Urinary bladder (tissue), 4 donors: ENCODE results near the gene C19orf44. TPM values are rescaled to one million over a fixed set of nuclear protein-coding genes. Genes with fewer than 3 reads are reported as not detected.

Source experiments
- DNase-seq: peaks from one replicate; pipeline ENCODE4 v3.0.0-alpha.2; 2015; ENCODE audit errors: extremely low spot score
- H3K27ac ChIP-seq: one replicate; pipeline ENCODE4 v1.5.1; 2013; ENCODE audit warnings: low read depth, mild to moderate bottlenecking, moderate library complexity
- H3K36me3 ChIP-seq: one replicate; pipeline ENCODE4 v1.6.1; 2013; ENCODE audit warnings: mild to moderate bottlenecking, moderate library complexity; ENCODE audit not compliant: insufficient read depth
- H3K4me1 ChIP-seq: one replicate; pipeline ENCODE4 v1.6.1; 2013; ENCODE audit warnings: mild to moderate bottlenecking, moderate library complexity; ENCODE audit not compliant: insufficient read depth
- H3K4me3 ChIP-seq: one replicate; pipeline ENCODE4 v1.5.1; 2013; ENCODE audit warnings: low read depth, low read length
- WGBS: extraction: QIAGEN DNeasy Blood & Tissue Kit; methylation state at CpG from one replicate; pipeline ENCODE4 v1.1.7; 2013; 5-methylcytosine and 5-hydroxymethylcytosine counted together
- polyA plus RNA-seq: library from polyadenylated mRNA; stranded (reverse); fragments of 200-250 nt; gene quantifications from one replicate; pipeline ENCODE4 v1.2.3, GENCODE V29; 2013
- total RNA-seq: library from RNA; depleted of rRNA; stranded (reverse); fragments of >200 nt; gene quantifications from one replicate; pipeline ENCODE4 v1.2.3, GENCODE V29; 2014
- donor health status: healthy with polysubstance abuse.
- donor health status: healthy.

The C19orf44 gene
- total and polyA plus RNA-seq, 2 donors, result 4.7 to 6.2 TPM

DNA sequence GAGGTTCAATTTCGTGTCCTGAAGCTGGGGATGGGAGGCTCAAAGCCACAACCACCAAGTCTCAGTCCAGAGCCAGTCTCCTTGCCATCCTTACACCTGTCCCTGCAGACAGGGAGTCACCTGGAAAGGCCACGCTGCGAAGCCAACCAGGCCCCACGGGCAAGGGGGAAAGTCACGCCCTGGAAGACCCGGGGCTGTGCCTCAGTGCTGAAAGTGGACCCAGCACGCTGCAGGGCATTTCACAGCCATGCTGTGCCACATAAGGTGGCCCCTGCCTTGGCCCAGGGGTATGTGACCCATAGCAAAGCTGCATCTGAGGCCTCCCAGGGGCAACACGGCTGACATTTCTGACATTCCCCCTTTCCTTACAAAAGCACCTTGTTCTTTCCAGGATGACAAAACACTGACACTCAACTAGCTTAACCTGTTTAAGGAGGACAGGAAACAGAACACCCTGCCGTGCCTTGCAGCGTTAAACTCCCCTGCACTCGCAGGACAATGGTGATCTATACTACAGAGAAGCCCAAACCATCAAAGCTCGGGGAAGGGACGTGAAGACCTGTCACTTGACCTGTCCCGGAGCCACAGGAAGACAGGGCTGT is 31.2 kb downstream of the C19orf44 start:
- H3K36me3 ChIP-seq, result peaks cover 26% of the 10 kb centered on the region
- 82% methylated on average over 14 of the region's 14 CpGs for WGBS
- DNase-seq, result no peak
- H3K4me3 ChIP-seq, result no peak overlapping the region
- H3K4me1 ChIP-seq, result no peaks in the 10 kb centered on the region
- no peak overlapping the region for H3K27ac ChIP-seq

DNA sequence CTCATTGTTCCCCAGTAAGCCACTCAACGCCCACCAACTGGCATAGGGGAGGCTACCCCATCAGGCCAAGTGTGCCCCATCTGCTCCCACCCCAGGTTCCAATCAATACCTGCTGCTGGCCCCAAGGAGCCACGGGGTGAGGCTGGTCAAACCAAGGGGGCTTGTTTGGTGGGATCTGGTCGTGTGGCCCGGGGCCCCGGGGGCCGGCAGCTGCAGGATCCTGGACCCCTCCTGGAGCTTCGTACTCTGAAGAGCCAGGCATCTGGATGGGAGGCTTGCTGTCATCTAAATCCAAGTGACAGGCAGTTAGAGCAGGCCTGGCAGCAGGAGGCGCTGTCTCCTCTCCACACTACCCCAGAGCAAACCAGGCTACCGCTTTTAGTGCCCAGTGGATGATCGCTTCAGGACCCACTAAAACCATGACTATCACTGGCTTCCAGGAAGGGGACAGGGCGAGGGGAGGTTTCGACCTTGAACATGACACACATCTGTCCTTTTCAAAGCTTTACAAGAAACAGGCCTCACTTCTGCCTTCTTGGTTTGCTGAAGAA is 31.9 kb downstream of the C19orf44 start:
- 93% methylated on average over 12 of the region's 12 CpGs for WGBS
- Histone ChIP-seq H3K4me1 (no peaks in the 10 kb centered on the region), H3K27ac (no peak overlapping the region), H3K4me3 (no peak overlapping the region), H3K36me3 (peaks cover 29% of the 10 kb centered on the region)
- no peak for DNase-seq

GRCh38 chr19:16529466-16530144 is 33.4 kb downstream of the C19orf44 start:
- no peak for DNase-seq
- H3K4me3 ChIP-seq, result no peak overlapping the region
- 87% methylated on average over 25 of the region's 25 CpGs for WGBS
- peaks cover 30% of the 10 kb centered on the region for H3K36me3 ChIP-seq
- no peak overlapping the region for H3K27ac ChIP-seq
- no peaks in the 10 kb centered on the region for H3K4me1 ChIP-seq

DNA sequence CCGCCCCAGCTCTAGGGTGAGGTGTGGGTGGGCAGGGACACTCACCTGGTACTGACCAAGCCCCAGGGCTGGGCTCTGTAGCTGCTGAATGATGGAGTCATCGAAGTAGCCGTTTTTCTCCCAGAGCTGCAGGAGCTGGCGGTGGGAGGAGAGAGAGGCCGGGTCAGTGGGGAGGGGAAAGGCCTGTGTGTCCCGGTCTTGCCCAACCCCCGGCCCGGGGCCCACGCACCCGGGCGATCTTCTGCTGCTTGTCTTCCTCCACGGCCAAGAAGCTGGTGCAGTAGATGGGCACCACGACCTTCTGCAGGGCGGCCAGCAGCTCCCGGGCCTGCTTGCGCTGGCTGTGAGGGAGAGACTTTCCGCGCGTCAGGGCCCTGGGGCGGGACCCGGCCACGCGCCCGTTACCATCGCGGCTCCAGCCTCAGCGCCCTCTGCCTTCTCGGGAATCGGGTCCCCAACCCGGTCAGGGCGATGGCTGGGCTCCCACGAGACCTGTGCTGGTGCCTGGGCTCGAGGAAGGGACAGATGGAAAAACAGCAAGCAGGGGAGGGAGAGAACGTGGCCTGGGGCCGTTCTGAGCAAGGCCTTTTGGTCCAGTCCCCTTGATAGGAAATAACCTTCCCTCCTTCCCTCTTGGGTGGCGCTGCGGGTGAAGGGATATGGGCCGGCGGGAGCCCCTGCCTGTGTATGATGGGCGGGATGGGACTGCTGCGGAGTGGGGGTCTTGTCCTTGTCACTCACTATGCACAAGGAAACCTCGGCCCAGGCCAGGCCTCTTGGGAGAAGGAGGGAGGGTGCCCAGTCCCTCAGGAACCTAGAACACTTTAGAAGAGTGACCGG is 34.6 kb downstream of the C19orf44 start:
- H3K36me3 ChIP-seq, result peaks cover 24% of the 10 kb centered on the region
- WGBS, result 95% methylated on average over 43 of the region's 43 CpGs
- H3K4me3 ChIP-seq, result no peak overlapping the region
- DNase-seq, result no peak
- H3K4me1 ChIP-seq, result no peaks in the 10 kb centered on the region
- no peak overlapping the region for H3K27ac ChIP-seq

DNA sequence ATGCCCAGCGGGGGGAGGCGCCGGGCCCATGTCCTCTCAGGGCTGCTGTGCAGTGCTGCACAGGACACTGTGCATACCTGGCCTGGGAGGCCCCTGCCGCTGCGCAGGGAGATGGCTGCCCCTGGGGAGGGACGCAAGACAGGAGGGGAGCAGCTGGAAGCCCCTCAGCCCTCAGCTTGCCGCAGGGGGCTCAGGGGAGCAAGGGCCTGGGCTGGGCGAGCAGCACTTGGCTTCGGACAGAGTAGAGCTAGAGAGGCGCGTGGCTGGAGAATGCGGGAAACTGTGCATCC is 35.1 kb downstream of the C19orf44 start:
- Histone ChIP-seq H3K27ac (no peak overlapping the region), H3K4me3 (no peak overlapping the region), H3K4me1 (no peaks in the 10 kb centered on the region), H3K36me3 (peaks cover 22% of the 10 kb centered on the region)
- 96% methylated on average over 12 of the region's 12 CpGs for WGBS
- no peak for DNase-seq

DNA sequence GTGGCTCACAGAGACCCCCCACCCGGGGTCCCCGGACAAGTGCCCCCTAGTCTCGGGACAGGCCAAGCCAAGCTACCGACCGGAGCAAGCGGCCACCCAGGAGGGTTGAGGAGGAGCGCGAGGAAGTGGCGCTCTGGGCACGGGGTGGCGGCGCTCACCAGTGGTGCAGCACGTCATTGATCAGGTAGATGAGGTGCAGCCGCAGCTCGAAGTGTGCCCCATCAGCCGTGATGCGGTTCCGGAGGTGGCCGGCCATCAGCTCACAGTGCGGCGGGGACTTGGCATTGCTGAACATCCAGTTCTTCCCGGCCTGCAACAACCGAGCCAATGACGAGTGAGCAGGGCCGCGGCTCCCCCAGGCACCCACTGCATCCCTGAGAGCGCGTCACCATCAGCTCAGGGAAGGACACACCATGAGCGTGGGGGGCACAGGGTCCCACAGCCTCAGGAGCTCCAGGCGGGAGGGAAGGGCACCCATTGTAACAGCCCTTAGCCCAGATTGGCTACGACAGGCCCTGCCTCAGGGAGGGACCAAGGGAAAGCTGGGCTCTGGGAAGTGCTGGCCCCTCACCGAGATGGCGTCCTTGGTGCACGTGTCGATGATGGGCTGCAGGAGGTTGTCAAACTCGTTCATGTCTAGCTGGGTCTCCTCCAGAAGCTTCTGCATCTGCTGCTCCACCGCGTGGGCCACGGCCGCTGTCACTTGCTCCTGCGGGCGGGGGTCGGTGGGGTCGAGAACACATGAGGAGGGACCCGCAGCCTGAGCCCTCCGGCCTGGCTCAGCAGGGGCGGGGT is 36.4 kb downstream of the C19orf44 start:
- WGBS, result 88% methylated on average over 47 of the region's 47 CpGs
- Histone ChIP-seq H3K36me3 (peaks cover 22% of the 10 kb centered on the region), H3K27ac (no peak overlapping the region), H3K4me3 (no peak overlapping the region), H3K4me1 (no peaks in the 10 kb centered on the region)
- DNase-seq, result no peak

DNA sequence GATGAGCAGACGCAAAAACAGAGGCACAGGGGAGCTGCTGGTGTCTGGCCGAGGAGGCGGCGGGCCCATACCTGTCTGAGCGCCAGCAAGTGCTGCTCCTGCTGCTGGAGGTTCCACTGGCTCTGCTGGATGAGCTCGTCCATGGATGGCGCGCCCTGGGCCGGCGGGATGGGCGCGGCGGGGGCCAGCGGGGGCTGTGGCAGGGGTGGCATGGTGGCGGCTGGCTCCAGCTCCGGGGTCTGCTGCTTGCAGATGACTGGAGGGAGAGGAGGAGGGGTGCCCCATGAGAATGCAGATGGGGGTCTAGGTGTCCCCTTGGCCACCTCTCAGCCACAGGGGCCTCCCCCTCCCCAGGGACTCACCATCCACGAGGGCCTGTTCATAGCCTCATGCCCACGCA is 39.2 kb downstream of the C19orf44 start:
- DNase-seq, result no peak
- WGBS, result 95% methylated on average over 18 of the region's 18 CpGs
- Histone ChIP-seq H3K36me3 (peaks cover 21% of the 10 kb centered on the region), H3K4me3 (no peak overlapping the region), H3K27ac (no peak overlapping the region), H3K4me1 (no peaks in the 10 kb centered on the region)

- Histone ChIP-seq H3K27ac (no peak overlapping the region), H3K36me3 (peaks cover 14% of the 10 kb centered on the region)
- 94% methylated on average over 9 of the region's 9 CpGs for WGBS
Measured at GRCh38 chr19:16536130-16536529, 39.9 kb downstream of the C19orf44 start.

GRCh38 chr19:16537111-16537510 is 40.9 kb downstream of the C19orf44 start:
- peaks cover 5% of the 10 kb centered on the region for H3K36me3 ChIP-seq
- DNase-seq, result no peak
- H3K4me1 ChIP-seq, result no peaks in the 10 kb centered on the region
- no peak overlapping the region for H3K27ac ChIP-seq
- WGBS, result 91% methylated on average over 13 of the region's 13 CpGs
- no peak overlapping the region for H3K4me3 ChIP-seq

More at GRCh38 chr19:16536130-16536529, 39.9 kb downstream of the C19orf44 start:
- DNase-seq, result no peak
- H3K4me1 ChIP-seq, result no peaks in the 10 kb centered on the region
- no peak overlapping the region for H3K4me3 ChIP-seq

- Histone ChIP-seq H3K27ac (no peak overlapping the region), H3K4me3 (peak overlapping the region; percentile 91), H3K4me1 (no peaks in the 10 kb centered on the region), H3K36me3 (no peaks in the 10 kb centered on the region)
- no peak for DNase-seq
- 86% methylated on average over 12 of the region's 12 CpGs for WGBS
Measured at GRCh38 chr19:16540948-16541347, 44.8 kb downstream of the C19orf44 start.

DNA sequence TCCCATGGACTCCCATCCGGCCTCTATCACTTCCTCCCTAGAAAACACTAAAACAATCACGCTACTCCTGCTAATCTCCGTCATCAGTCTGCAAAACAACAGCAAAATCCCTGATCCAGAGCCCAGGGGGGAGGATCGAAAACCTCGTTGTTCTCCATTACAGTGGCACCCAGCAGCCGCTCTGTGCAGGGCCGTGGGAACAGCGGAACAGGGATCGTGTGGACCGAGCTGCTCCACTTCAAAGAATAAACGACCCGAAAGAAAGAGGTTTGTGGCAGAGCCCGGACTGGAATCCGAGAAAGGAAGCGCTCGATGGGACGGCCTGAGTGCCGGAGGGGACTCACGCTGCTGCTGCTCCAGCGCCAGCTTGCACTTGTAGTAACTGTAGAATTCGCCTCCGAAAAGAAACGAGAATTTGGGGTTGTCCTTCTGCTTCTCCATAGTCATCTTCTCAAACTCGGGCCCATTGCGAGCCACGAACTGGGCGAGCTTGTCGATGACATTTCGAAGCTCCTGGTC is 45.4 kb downstream of the C19orf44 start:
- no peak for DNase-seq
- WGBS, result 1% methylated on average over 29 of the region's 29 CpGs

DNA sequence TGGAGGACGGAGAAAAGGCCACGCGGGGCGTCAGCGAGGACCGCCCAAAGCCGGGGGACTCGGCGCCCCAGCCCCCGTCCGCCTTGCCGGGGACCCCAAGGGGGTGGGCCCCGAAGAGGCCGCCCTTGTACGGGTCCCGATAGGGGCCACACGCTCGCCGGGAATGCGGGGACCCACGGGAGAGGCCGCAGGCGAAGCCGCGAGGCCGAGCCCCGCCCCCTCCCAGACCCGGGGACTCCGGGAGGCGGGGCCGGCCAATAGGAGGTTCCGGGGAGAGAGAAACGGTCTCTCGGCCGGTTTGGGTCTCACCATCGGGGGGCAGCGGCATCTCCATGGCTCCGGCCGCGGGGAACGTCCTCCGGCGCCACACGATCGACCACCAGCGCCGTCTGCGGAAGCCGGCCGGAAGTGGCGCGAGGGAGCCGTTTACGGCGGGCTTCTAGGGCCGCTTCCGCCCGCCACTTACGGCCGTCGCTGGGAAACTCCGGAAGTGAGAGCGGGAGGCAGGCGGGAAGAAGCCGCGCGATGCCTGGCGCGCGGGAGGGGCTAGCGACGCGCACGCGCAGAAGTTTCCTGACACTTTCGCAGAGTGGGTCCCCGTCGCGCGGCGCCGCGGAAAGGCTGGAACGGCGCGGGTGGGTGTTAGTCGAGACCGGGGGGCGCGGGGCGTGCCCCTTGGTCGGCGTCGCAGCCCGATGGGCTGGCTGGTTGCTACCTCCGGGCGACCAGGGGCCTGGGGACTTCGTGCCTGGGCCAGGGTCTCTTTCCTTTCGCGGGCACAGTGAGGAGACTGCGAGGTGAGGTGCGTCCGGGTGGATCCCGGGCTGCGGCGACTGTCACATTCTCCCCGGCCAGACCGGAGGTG is 46.1 kb downstream of the C19orf44 start, which contains the start of gene CHERP:
Gene CHERP, minus strand, starts transcription at position 393 of the 865 bp plus-strand sequence. Its CDS starts 59 bp downstream, at position 334.
- peak; percentile 79 for DNase-seq
- Histone ChIP-seq H3K27ac (peak within 1 kb of the TSS; percentile 79), H3K36me3 (no peaks in the 10 kb centered on the region), H3K4me1 (no peaks in the 10 kb centered on the region), H3K4me3 (peak within 1 kb of the TSS; percentile 91)
- under 1% methylated on average over 108 of the region's 108 CpGs for WGBS

More for the DNA sequence above, 45.4 kb downstream of the C19orf44 start:
- Histone ChIP-seq H3K27ac (no peak overlapping the region), H3K4me1 (no peaks in the 10 kb centered on the region), H3K36me3 (no peaks in the 10 kb centered on the region), H3K4me3 (peak overlapping the region; percentile 91)
